CD4-positive, alpha-beta memory T cell (primary cell): Measurements from ENCODE around the gene ZNF846. TPM values are rescaled to one million over a fixed set of nuclear protein-coding genes. Genes with fewer than 3 reads are reported as not detected.

Experiments
- CTCF ChIA-PET: fragments of 350-600 bp; sonication (Branson Sonifier 250); formaldehyde crosslinking; loops from one replicate; lab custom pipeline; 2021; ENCODE audit warnings: inconsistent platforms; ENCODE audit not compliant: partially characterized antibody; lab: Charles Lee
- POLR2A ChIA-PET: fragments of 350-600 bp; sonication (Branson Sonifier 250); formaldehyde crosslinking; loops from one replicate; lab custom pipeline; 2021; ENCODE audit not compliant: partially characterized antibody; lab: Charles Lee
- DNase-seq, 5 donors: peaks; one replicate each; pipeline versions ENCODE4 v3.0.0 to v3.0.0-alpha.2; 2020 to 2022; ENCODE audit warnings: mixed read lengths in 1 of 5
- H3K27ac ChIP-seq: one replicate; pipeline ENCODE4 v1.7.0; 2013; ENCODE audit warnings: low read depth, low read length
- H3K27me3 ChIP-seq: 2 replicates; pipeline ENCODE4 v1.7.0; 2013; ENCODE audit warnings: mild to moderate bottlenecking, low read length, moderate library complexity; ENCODE audit not compliant: insufficient read depth
- H3K36me3 ChIP-seq: 2 replicates; pipeline ENCODE4 v1.7.0; 2013; ENCODE audit warnings: mild to moderate bottlenecking, low read length, moderate library complexity; ENCODE audit not compliant: insufficient read depth
- H3K4me1 ChIP-seq: 2 replicates; pipeline ENCODE4 v1.7.0; 2013; ENCODE audit warnings: mild to moderate bottlenecking, low read length, moderate library complexity; ENCODE audit not compliant: insufficient read depth
- H3K4me3 ChIP-seq, 2 donors: one replicate each; pipeline ENCODE4 v1.7.0; 2013; ENCODE audit warnings: low read length in 2 of 2, mild to moderate bottlenecking in 1 of 2
- H3K9me3 ChIP-seq, 2 donors: one replicate each; pipeline ENCODE4 v1.7.0; 2013; ENCODE audit warnings: low read length in 2 of 2, control low read depth in 1 of 2; ENCODE audit not compliant: control insufficient read depth in 1 of 2
- H3K27ac Mint-ChIP-seq, 7 donors: one replicate each; pipeline ENCODE4 v1.8.0; 2020 to 2021; ENCODE audit warnings: mixed read lengths in 7 of 7, mild to moderate bottlenecking in 6 of 7, inconsistent platforms in 3 of 7, moderate library complexity in 3 of 7
- H3K27me3 Mint-ChIP-seq, 2 donors: one replicate each; pipeline ENCODE4 v1.8.0; 2020 to 2021; ENCODE audit warnings: mixed read lengths in 2 of 2
- H3K36me3 Mint-ChIP-seq, 2 donors: one replicate each; pipeline ENCODE4 v1.8.0; 2020 to 2021; ENCODE audit warnings: mixed read lengths in 2 of 2, inconsistent platforms in 1 of 2, mild to moderate bottlenecking in 1 of 2
- H3K4me1 Mint-ChIP-seq, 4 donors: one replicate each; pipeline ENCODE4 v1.8.0; 2020 to 2021; ENCODE audit warnings: mixed read lengths in 4 of 4, mild to moderate bottlenecking in 1 of 4
- H3K4me3 Mint-ChIP-seq, 8 donors: one replicate each; pipeline ENCODE4 v1.8.0; 2020 to 2021; ENCODE audit warnings: mixed read lengths in 8 of 8, mild to moderate bottlenecking in 7 of 8, moderate library complexity in 6 of 8, inconsistent platforms in 3 of 8
- H3K9me3 Mint-ChIP-seq, 8 donors: one replicate each; pipeline ENCODE4 v1.8.0; 2020 to 2021; ENCODE audit warnings: mixed read lengths in 8 of 8, mild to moderate bottlenecking in 5 of 8, inconsistent platforms in 3 of 8, moderate library complexity in 1 of 8
- intact Hi-C: fragments of 100-400 bp; cut with micrococcal nuclease; formaldehyde crosslinking; loops from one replicate; pipeline ENCODE4 v1.15.1; 2023
- polyA plus RNA-seq, 2 donors: library from polyadenylated mRNA; unstranded; fragments of 300-500 nt; fragmentation: Illumina TruSeq; gene quantifications; one replicate each; pipeline ENCODE4 v1.2.3, GENCODE V29; 2021
- total RNA-seq, 2 experiments: library from RNA; stranded (reverse); gene quantifications; one replicate each; pipeline ENCODE4 v1.2.3, GENCODE V29; 2021

ZNF846 gene
- total and polyA plus RNA-seq, 4 experiments from 2014 or later: 4.0 to 19.7 (median 11.2) TPM

GRCh38 chr19:9799162-9799561, 30.6 kb upstream of the ZNF846 start:
- ChIA-PET CTCF (interaction anchor here (0.6 to 2.0 kb wide), 6 partner anchors 9 to 594 kb away, joined by 3 to 15 read pairs (median 4); partner anchors contain the start of gene ZNF121), POLR2A (interaction anchor here (1.3 kb wide), 1 partner anchor 177 kb away, joined by 4 read pairs; no protein-coding TSS in a partner anchor)
- Mint-ChIP-seq H3K9me3 (peaks cover 0 to 3% (median 0%) of the 10 kb centered on the region in 8 donors), H3K27me3 (no peaks in the 10 kb centered on the region), H3K27ac (peak overlapping the region in 5 of 7 donors; percentile 2 to 81 (median 76)), H3K4me3 (peak overlapping the region in 1 of 8 donors; percentile 48), H3K36me3 (peaks cover 0 to 6% of the 10 kb centered on the region in 2 donors), H3K4me1 (peaks cover 12 to 25% (median 17%) of the 10 kb centered on the region in 4 donors)
- Histone ChIP-seq H3K4me3 (no peak overlapping the region), H3K4me1 (peaks cover 20% of the 10 kb centered on the region), H3K36me3 (no peaks in the 10 kb centered on the region), H3K27ac (no peak overlapping the region), H3K27me3 (no peaks in the 10 kb centered on the region), H3K9me3 (no peaks in the 10 kb centered on the region)
- no peak for DNase-seq
- intact Hi-C loops: no loop called here

GRCh38 chr19:9797871-9798270, 29.3 kb upstream of the ZNF846 start:
- POLR2A ChIA-PET: no interaction called here
- CTCF ChIA-PET: interaction anchor here (1.1 to 3.8 kb wide), 3 partner anchors 170 to 172 kb away, joined by 3 to 37 read pairs (median 15); no protein-coding TSS in a partner anchor
- no peak for DNase-seq
- H3K27ac Mint-ChIP-seq: no peak overlapping the region
- no peak overlapping the region for H3K4me3 Mint-ChIP-seq
- H3K4me1 ChIP-seq: peaks cover 20% of the 10 kb centered on the region
- peaks cover 16 to 30% (median 23%) of the 10 kb centered on the region in 4 donors for H3K4me1 Mint-ChIP-seq
- no peak overlapping the region for H3K27ac ChIP-seq
- H3K36me3 ChIP-seq: no peaks in the 10 kb centered on the region
- intact Hi-C loops: no loop called here
- no peaks in the 10 kb centered on the region for H3K27me3 ChIP-seq
- H3K36me3 Mint-ChIP-seq: peaks cover 0 to 9% of the 10 kb centered on the region in 2 donors
- peaks cover 0 to 6% (median under 1%) of the 10 kb centered on the region in 8 donors for H3K9me3 Mint-ChIP-seq
- no peaks in the 10 kb centered on the region for H3K9me3 ChIP-seq
- H3K27me3 Mint-ChIP-seq: no peaks in the 10 kb centered on the region
- no peak overlapping the region for H3K4me3 ChIP-seq

GRCh38 chr19:9796113-9796773, 27.7 kb upstream of the ZNF846 start:
- CTCF ChIA-PET: interaction anchor here (0.6 to 3.8 kb wide), 15 partner anchors 13 to 591 kb away, joined by 3 to 37 read pairs (median 4); partner anchors contain the start of genes UBL5 and ZNF121

GRCh38 chr19:9793071-9793591, 24.6 kb upstream of the ZNF846 start:
- peak in 2 of 5 donors; percentile 65 to 80 for DNase-seq
- H3K27me3 ChIP-seq: no peaks in the 10 kb centered on the region
- ChIA-PET CTCF (interaction anchor here (1.0 to 1.1 kb wide), 3 partner anchors 15 to 358 kb away, joined by 3 to 4 read pairs (median 3); partner anchors contain the start of gene ZNF266), POLR2A (interaction anchor here (0.7 to 2.4 kb wide), 5 partner anchors 16 to 35 kb away, joined by 3 to 8 read pairs (median 4); partner anchors contain the start of genes FBXL12, UBL5 and ZNF846)
- H3K9me3 ChIP-seq: no peaks in the 10 kb centered on the region
- H3K36me3 ChIP-seq: no peaks in the 10 kb centered on the region
- Mint-ChIP-seq H3K27me3 (no peaks in the 10 kb centered on the region), H3K4me3 (peak overlapping the region; percentile 84 to 92 (median 90)), H3K27ac (peak overlapping the region; percentile 92 to 99 (median 98)), H3K36me3 (peaks cover 0 to 10% of the 10 kb centered on the region in 2 donors), H3K4me1 (peaks cover 16 to 33% (median 25%) of the 10 kb centered on the region in 4 donors), H3K9me3 (peaks cover 0 to 6% (median under 1%) of the 10 kb centered on the region in 8 donors)
- intact Hi-C loops: loop anchor here (2.0 kb wide), 2 partner anchors 42 to 484 kb away; partner anchors contain the start of genes PIN1 and ZNF699
- peak overlapping the region; percentile 94 for H3K27ac ChIP-seq
- H3K4me1 ChIP-seq: peaks cover 14% of the 10 kb centered on the region
- peak overlapping the region; percentile 52 to 72 for H3K4me3 ChIP-seq

More at GRCh38 chr19:9796113-9796773, 27.7 kb upstream of the ZNF846 start:
- peaks cover 20% of the 10 kb centered on the region for H3K4me1 ChIP-seq
- H3K27ac ChIP-seq: peak overlapping the region; percentile 48
- Mint-ChIP-seq H3K4me3 (peak overlapping the region in 2 of 8 donors; percentile 11 to 55), H3K36me3 (peaks cover 0 to 10% of the 10 kb centered on the region in 2 donors), H3K4me1 (peaks cover 19 to 35% (median 28%) of the 10 kb centered on the region in 4 donors), H3K27me3 (no peaks in the 10 kb centered on the region), H3K27ac (peak overlapping the region; percentile 89 to 97 (median 94)), H3K9me3 (peaks cover 0 to 6% (median under 1%) of the 10 kb centered on the region in 8 donors)
- POLR2A ChIA-PET: interaction anchor here (0.6 to 1.3 kb wide), 3 partner anchors 22 to 170 kb away, joined by 3 to 13 read pairs (median 3); partner anchors contain the start of gene ZNF846
- DNase-seq: peak; percentile 84 to 93 (median 90)
- intact Hi-C loops: loop anchor here (1.0 kb wide), 9 partner anchors 11 to 591 kb away; partner anchors contain the start of genes FBXL12, PIN1, ZNF266 and ZNF561
- H3K36me3 ChIP-seq: no peaks in the 10 kb centered on the region
- H3K9me3 ChIP-seq: no peaks in the 10 kb centered on the region
- H3K4me3 ChIP-seq: no peak overlapping the region
- no peaks in the 10 kb centered on the region for H3K27me3 ChIP-seq

GRCh38 chr19:9792206-9793070, 23.9 kb upstream of the ZNF846 start:
- Mint-ChIP-seq H3K27ac (peak overlapping the region; percentile 92 to 99 (median 98)), H3K9me3 (peaks cover 0 to 6% (median under 1%) of the 10 kb centered on the region in 8 donors), H3K36me3 (peaks cover 0 to 10% of the 10 kb centered on the region in 2 donors), H3K4me1 (peaks cover 16 to 33% (median 25%) of the 10 kb centered on the region in 4 donors), H3K27me3 (no peaks in the 10 kb centered on the region), H3K4me3 (peak overlapping the region; percentile 84 to 92 (median 90))
- ChIA-PET CTCF (interaction anchor here (1.1 kb wide), 1 partner anchor 357 kb away, joined by 3 read pairs; the partner anchor contains the start of gene ZNF266), POLR2A (interaction anchor here (1.0 to 2.4 kb wide), 4 partner anchors 16 to 35 kb away, joined by 3 to 8 read pairs (median 4); partner anchors contain the start of genes FBXL12 and UBL5)
- Histone ChIP-seq H3K4me3 (peak overlapping the region; percentile 52 to 72), H3K36me3 (no peaks in the 10 kb centered on the region), H3K27ac (peak overlapping the region; percentile 94), H3K4me1 (peaks cover 14% of the 10 kb centered on the region), H3K27me3 (no peaks in the 10 kb centered on the region), H3K9me3 (no peaks in the 10 kb centered on the region)
- peak; percentile 88 to 96 (median 92) for DNase-seq
- intact Hi-C loops: loop anchor here (1.0 to 2.0 kb wide), 6 partner anchors 24 to 484 kb away; partner anchors contain the start of genes FBXL12, PIN1, ZNF121 and ZNF561
